Ovary (tissue), 9 donors: Measurements from ENCODE around the gene LTBP2. TPM values are rescaled to one million over a fixed set of nuclear protein-coding genes. Genes with fewer than 3 reads are reported as not detected.
A peak's percentile ranks its signal among the peaks of the same experiment; 100 is the strongest.

Experiments used
- DNase-seq, 5 donors: peaks; one replicate each; pipeline ENCODE4 v3.0.0-alpha.2; 2019 to 2020
- H3K27ac ChIP-seq, 2 donors: fragments of 200-600 bp; one replicate each; pipeline versions ENCODE4 v1.5.1 to v1.8.0; 2019 to 2022
- H3K27me3 ChIP-seq: fragments of 200-600 bp; one replicate; pipeline ENCODE4 v1.8.0; 2022
- H3K36me3 ChIP-seq: fragments of 200-600 bp; sonication (generic); one replicate; pipeline ENCODE4 v1.5.1; 2019
- H3K4me1 ChIP-seq: one replicate; pipeline ENCODE4 v1.8.1; 2013; ENCODE audit warnings: mild to moderate bottlenecking, moderate library complexity; ENCODE audit not compliant: insufficient read depth
- H3K4me3 ChIP-seq: fragments of 200-600 bp; sonication (generic); one replicate; pipeline ENCODE4 v1.5.1; 2017
- H3K9me3 ChIP-seq, 2 donors: fragments of 200-600 bp in 1 of 2; sonication (generic) in 1 of 2; one replicate each; pipeline versions ENCODE4 v1.5.1 to v1.8.1; 2013 to 2019; ENCODE audit warnings: mild to moderate bottlenecking in 1 of 2, moderate library complexity in 1 of 2
- CTCF ChIP-seq, 3 donors: fragments of 450-650 bp in 2 of 3; fragments of 200-600 bp in 1 of 3; IDR thresholded peaks; one replicate each; pipeline versions ENCODE4 v1.5.1 to v1.8.0; 2016 to 2022; ENCODE audit warnings: antibody characterized with exemption in 3 of 3, mild to moderate bottlenecking in 1 of 3
- EP300 ChIP-seq: sonication (generic); formaldehyde crosslinking; IDR thresholded peaks from one replicate; pipeline ENCODE4 v1.6.1; 2017; ENCODE audit warnings: antibody characterized with exemption
- POLR2A ChIP-seq: fragments of 450-650 bp; IDR thresholded peaks from one replicate; pipeline ENCODE4 v1.6.1; 2017; ENCODE audit warnings: antibody characterized with exemption, mild to moderate bottlenecking, moderate library complexity
- WGBS, 3 donors: extraction: QIAGEN DNeasy Blood & Tissue Kit in 1 of 3; methylation state at CpG; one replicate each; pipeline versions ENCODE4 v1.1.5 to v1.1.7; 2013 to 2017; 5-methylcytosine and 5-hydroxymethylcytosine counted together
- intact Hi-C, 4 donors: fragments of 100-400 bp; cut with DNase I; formaldehyde crosslinking; loops; one replicate each; pipeline versions ENCODE4 v1.11.0 to v1.15.1; 2022 to 2023
- polyA plus RNA-seq, 2 donors: library from polyadenylated mRNA; stranded (reverse); fragments of 200-250 nt in 1 of 2; fragments of 350-450 nt in 1 of 2; fragmentation: Illumina TruSeq in 1 of 2; extraction: RNeasy Lipid Tissue Mini Kit (QIAGEN cat#74804) in 1 of 2; gene quantifications; one replicate each; pipeline ENCODE4 v1.2.3, GENCODE V29; 2013 to 2014
- total RNA-seq, 7 donors: library from RNA; depleted of rRNA in 2 of 7; stranded (reverse); fragments of >200 nt in 2 of 7; fragmentation: NEBNext Ultra II Directional in 3 of 7; extraction: Animal tissue kit (Norgen Biotek cat#: 25700) in 3 of 7; gene quantifications; one replicate each; pipeline versions ENCODE4 v1.1.0 to v1.2.4, GENCODE V29; 2016 to 2023
- donor health status: DM: no; HTN: no; CAD: no; lungs with moderate emphysema.
- donor health status: DM: no; HTN: no; CAD: no.
- donor health status: Bipolar disorder and iron deficiency.
- donor health status: DM: yes; HTN: yes; CAD: no.
- donor health status: DM: no; HTN: no; CAD: no.
- donor health status: DM: yes; HTN: yes; CAD: no.

Gene LTBP2
- total and polyA plus RNA-seq, 9 donors = 31.4 to 85.0 (median 60.0) TPM

GRCh38 chr14:74579447-74580274 is 32.4 kb downstream of the LTBP2 start:
- Histone ChIP-seq H3K4me3 (no peak overlapping the region), H3K9me3 (no peaks in the 10 kb centered on the region), H3K27me3 (no peaks in the 10 kb centered on the region), H3K27ac (peak overlapping the region in 1 of 2 donors; percentile 36), H3K36me3 (no peaks in the 10 kb centered on the region), H3K4me1 (peaks cover 62% of the 10 kb centered on the region)
- intact Hi-C loops = no loop called here
- DNase-seq = peak in 2 of 5 donors; percentile 33 to 37
- 74 to 79% (median 74%) methylated on average over 12 of the region's 12 CpGs for WGBS, 3 donors
- TF ChIP-seq CTCF (IDR thresholded peaks at IDR 0.05) (no peak), EP300 (no peak), POLR2A (no peak)

GRCh38 chr14:74578479-74578878 is 33.6 kb downstream of the LTBP2 start:
- H3K27ac ChIP-seq = peak overlapping the region in 1 of 2 donors; percentile 3
- TF ChIP-seq POLR2A = no peak
- TF ChIP-seq CTCF (IDR thresholded peaks at IDR 0.05) = no peak
- TF ChIP-seq EP300 = no peak
- 69 to 95% (median 92%) methylated on average over 5 of the region's 5 CpGs for WGBS, 3 donors
- no peak overlapping the region for H3K4me3 ChIP-seq
- no peaks in the 10 kb centered on the region for H3K36me3 ChIP-seq
- H3K27me3 ChIP-seq = no peaks in the 10 kb centered on the region
- H3K4me1 ChIP-seq = peaks cover 55% of the 10 kb centered on the region
- no peaks in the 10 kb centered on the region for H3K9me3 ChIP-seq
- peak in 2 of 5 donors; percentile 24 to 32 for DNase-seq
- intact Hi-C loops = no loop called here

- no peaks in the 10 kb centered on the region for H3K9me3 ChIP-seq
- no peaks in the 10 kb centered on the region for H3K36me3 ChIP-seq
- 91 to 96% (median 96%) methylated on average over 3 of the region's 3 CpGs for WGBS, 3 donors
- TF ChIP-seq CTCF (IDR thresholded peaks at IDR 0.05) (no peak), EP300 (no peak), POLR2A (no peak)
- intact Hi-C loops = no loop called here
- H3K4me3 ChIP-seq = no peak overlapping the region
- H3K27ac ChIP-seq = peak overlapping the region in 1 of 2 donors; percentile 53
- no peaks in the 10 kb centered on the region for H3K27me3 ChIP-seq
- peak in 2 of 5 donors; percentile 22 to 29 for DNase-seq
- H3K4me1 ChIP-seq = peaks cover 50% of the 10 kb centered on the region
Measured at GRCh38 chr14:74577948-74578275, 34.1 kb downstream of the LTBP2 start.

GRCh38 chr14:74577247-74577947 is 34.6 kb downstream of the LTBP2 start:
- WGBS, 3 donors = 61 to 65% (median 61%) methylated on average over 11 of the region's 11 CpGs
- Histone ChIP-seq H3K27me3 (no peaks in the 10 kb centered on the region), H3K27ac (peak overlapping the region in 1 of 2 donors; percentile 53), H3K36me3 (no peaks in the 10 kb centered on the region), H3K4me3 (no peak overlapping the region), H3K4me1 (peaks cover 47% of the 10 kb centered on the region), H3K9me3 (no peaks in the 10 kb centered on the region)
- intact Hi-C loops = no loop called here
- TF ChIP-seq EP300 = no peak
- TF ChIP-seq POLR2A = no peak
- TF ChIP-seq CTCF (IDR thresholded peaks at IDR 0.05) = no peak
- DNase-seq = peak in 4 of 5 donors; percentile 66 to 76 (median 72)
